SK-N-SH (cell line): ENCODE data around the gene EEF1E1. TPM values are rescaled to one million over a fixed set of nuclear protein-coding genes. Genes with fewer than 3 reads are reported as not detected.

Source experiments
- CTCF ChIA-PET: fragments of 300-600, 350-600 bp; formaldehyde crosslinking; extraction: SDS; loops from one replicate; lab custom pipeline; 2021; lab: Yijun Ruan, JAX
- POLR2A ChIA-PET: fragments of 350-600 bp; sonication (Branson Sonifier 250); formaldehyde crosslinking; extraction: SDS; loops from one replicate; lab custom pipeline; 2020; ENCODE audit warnings: antibody characterized with exemption, inconsistent platforms; lab: Yijun Ruan, JAX
- DNase-seq: peaks from one replicate; pipeline ENCODE4 v3.0.0; 2012
- H2AFZ ChIP-seq: fragments of 200-600 bp; sonication (generic); 2 replicates; pipeline ENCODE4 v1.8.1; 2016; ENCODE audit warnings: antibody characterized with exemption, mild to moderate bottlenecking, low read depth
- H3F3A ChIP-seq: fragments of 200-600 bp; sonication (generic); replicated peaks from 2 replicates; pipeline ENCODE3; 2016; ENCODE audit warnings: antibody characterized with exemption, mild to moderate bottlenecking; ENCODE audit not compliant: insufficient read depth
- H3K27ac ChIP-seq, 2 experiments: fragments of 200-500 bp in 1 of 2; fragments of 200-600 bp in 1 of 2; sonication (Bioruptor generic) in 1 of 2; sonication (generic), shearing (Covaris generic) in 1 of 2; 2 replicates each; pipeline versions ENCODE4 v1.5.1 to v1.6.1; 2014 to 2016; ENCODE audit warnings: low read depth in 2 of 2, inconsistent platforms in 1 of 2, low read length in 1 of 2, mild to moderate bottlenecking in 1 of 2, mixed read lengths in 1 of 2
- H3K27me3 ChIP-seq: fragments of 200-600 bp; sonication (generic), shearing (Covaris generic); 2 replicates; pipeline ENCODE4 v1.6.1; 2016; ENCODE audit warnings: mixed run types; ENCODE audit not compliant: insufficient read depth
- H3K36me3 ChIP-seq, 2 experiments: fragments of 200-500 bp in 1 of 2; fragments of 200-600 bp in 1 of 2; sonication (Bioruptor generic) in 1 of 2; sonication (generic) in 1 of 2; replicated peaks in 1 of 2; 2 replicates each; pipeline versions ENCODE3 to v1.5.1; 2014 to 2016; ENCODE audit warnings: low read length in 1 of 2, mild to moderate bottlenecking in 1 of 2; ENCODE audit not compliant: insufficient read depth in 2 of 2, control insufficient read depth in 1 of 2
- H3K4me1 ChIP-seq, 2 experiments: fragments of 200-500 bp in 1 of 2; fragments of 200-600 bp in 1 of 2; sonication (Bioruptor generic) in 1 of 2; sonication (generic), shearing (Covaris generic) in 1 of 2; 2 replicates each; pipeline versions ENCODE4 v1.5.1 to v1.6.1; 2014 to 2016; ENCODE audit warnings: low read depth in 1 of 2, low read length in 1 of 2, mixed run types in 1 of 2; ENCODE audit not compliant: insufficient read depth in 2 of 2, control insufficient read depth in 1 of 2
- H3K4me2 ChIP-seq: fragments of 200-600 bp; sonication (generic), shearing (Covaris generic); 2 replicates; pipeline ENCODE4 v1.6.1; 2017; ENCODE audit warnings: mixed run types
- H3K4me3 ChIP-seq, 2 experiments: fragments of 200-500 bp in 1 of 2; fragments of 200-600 bp in 1 of 2; sonication (Bioruptor generic) in 1 of 2; sonication (generic), shearing (Covaris generic) in 1 of 2; 2 replicates each; pipeline versions ENCODE4 v1.5.1 to v1.8.1; 2014 to 2016; ENCODE audit warnings: low read depth in 2 of 2, inconsistent platforms in 1 of 2, low read length in 1 of 2, mild to moderate bottlenecking in 1 of 2, mixed read lengths in 1 of 2, moderate library complexity in 1 of 2
- H3K79me2 ChIP-seq: fragments of 200-600 bp; sonication (generic); 2 replicates; pipeline ENCODE4 v1.8.1; 2017; ENCODE audit warnings: mild to moderate bottlenecking; ENCODE audit not compliant: insufficient read depth
- H3K9ac ChIP-seq: fragments of 200-600 bp; sonication (generic); 2 replicates; pipeline ENCODE4 v1.6.1; 2017; ENCODE audit warnings: mixed run types
- H3K9me2 ChIP-seq: fragments of 200-600 bp; sonication (generic); 2 replicates; pipeline ENCODE4 v1.6.1; 2017; ENCODE audit warnings: mixed run types
- H3K9me3 ChIP-seq: fragments of 200-600 bp; sonication (generic); 2 replicates; pipeline ENCODE4 v1.6.1; 2017; ENCODE audit warnings: mixed run types, mild to moderate bottlenecking, moderate library complexity
- H4K20me1 ChIP-seq: fragments of 200-600 bp; sonication (generic); 2 replicates; pipeline ENCODE4 v1.6.1; 2017; ENCODE audit warnings: mild to moderate bottlenecking, mixed run types; ENCODE audit not compliant: insufficient read depth
- CHD2 ChIP-seq: fragments of 150-350 bp; IDR thresholded peaks from 2 replicates; pipeline ENCODE4 v1.6.1; 2018; ENCODE audit warnings: low read length; ENCODE audit not compliant: partially characterized antibody
- ELF1 ChIP-seq: IDR thresholded peaks from 2 replicates; pipeline ENCODE4 v1.4.0; 2012
- EZH2phosphoT487 ChIP-seq: fragments of 200-600 bp; sonication (generic); IDR thresholded peaks from 2 replicates; pipeline ENCODE4 v1.6.1; 2017; ENCODE audit warnings: low read depth, mixed run types, mild to moderate bottlenecking, antibody characterized with exemption, moderate library complexity, borderline replicate concordance
- FOSL2 ChIP-seq: IDR thresholded peaks from 2 replicates; pipeline ENCODE4 v1.4.0; 2012; ENCODE audit warnings: low read depth, mild to moderate bottlenecking, moderate library complexity, borderline replicate concordance
- FOXJ3 ChIP-seq: sonication (generic); formaldehyde crosslinking; IDR thresholded peaks from 2 replicates; pipeline ENCODE4 v1.5.1; 2020; ENCODE audit warnings: mild to moderate bottlenecking, missing genetic modification reagents
- FOXM1 ChIP-seq: IDR thresholded peaks from 2 replicates; pipeline ENCODE4 v1.4.0; 2012; ENCODE audit warnings: low read depth, mild to moderate bottlenecking
- GATA2 ChIP-seq: sonication (generic); formaldehyde crosslinking; IDR thresholded peaks from 2 replicates; pipeline ENCODE4 v1.5.0; 2020; ENCODE audit warnings: mild to moderate bottlenecking, missing genetic modification reagents
- MXI1 ChIP-seq: IDR thresholded peaks from 2 replicates; pipeline ENCODE4 v1.6.1; 2012; ENCODE audit warnings: mild to moderate bottlenecking, low read depth, low read length, improper control_type of control experiment
- NFIC ChIP-seq: IDR thresholded peaks from 2 replicates; pipeline ENCODE4 v1.4.0; 2012; ENCODE audit warnings: borderline replicate concordance
- NRF1 ChIP-seq: IDR thresholded peaks from 2 replicates; pipeline ENCODE4 v1.6.1; 2012; ENCODE audit warnings: low read depth, mild to moderate bottlenecking, low read length
- POLR2AphosphoS5 ChIP-seq: IDR thresholded peaks from 2 replicates; pipeline ENCODE4 v1.6.1; 2012; ENCODE audit warnings: low read depth, low read length
- RCOR1 ChIP-seq: fragments of 150-350 bp; IDR thresholded peaks from 2 replicates; pipeline ENCODE4 v1.6.1; 2017; ENCODE audit warnings: antibody characterized with exemption, low read length
- RFX5 ChIP-seq: IDR thresholded peaks from 2 replicates; pipeline ENCODE4 v1.6.1; 2012; ENCODE audit warnings: mild to moderate bottlenecking, improper control_type of control experiment, low read length
- SIN3A ChIP-seq: IDR thresholded peaks from 2 replicates; pipeline ENCODE4 v1.6.1; 2012; ENCODE audit warnings: low read depth, mild to moderate bottlenecking, low read length, moderate library complexity, borderline replicate concordance
- SMC3 ChIP-seq: IDR thresholded peaks from 2 replicates; pipeline ENCODE4 v1.6.1; 2012; ENCODE audit warnings: low read depth, low read length, improper control_type of control experiment
- TAF1 ChIP-seq: IDR thresholded peaks from 2 replicates; pipeline ENCODE4 v1.6.1; 2012; ENCODE audit warnings: low read depth, mild to moderate bottlenecking, low read length, moderate library complexity, borderline replicate concordance
- TCF12 ChIP-seq: IDR thresholded peaks from 2 replicates; pipeline ENCODE4 v1.4.0; 2012
- USF1 ChIP-seq: IDR thresholded peaks from 2 replicates; pipeline ENCODE4 v1.4.0; 2012; ENCODE audit warnings: low read depth, borderline replicate concordance
- YY1 ChIP-seq: IDR thresholded peaks from 2 replicates; pipeline ENCODE4 v1.4.0; 2012; ENCODE audit warnings: low read depth, mild to moderate bottlenecking
- whole genome bisulfite sequencing: methylation state at CpG from one replicate; pipeline ENCODE4 v1.1.6; 2017; ENCODE audit warnings: low lambda C conversion rate; 5-methylcytosine and 5-hydroxymethylcytosine counted together
- polyA plus RNA-seq, 3 experiments: library from polyadenylated mRNA; depleted of rRNA; stranded (reverse); fragments of >200 nt; gene quantifications; 2 replicates each; pipeline ENCODE4 v1.2.3, GENCODE V29; 2012
- TF ChIP-seq, protein P1 (sequence below): IDR thresholded peaks from 2 replicates; pipeline ENCODE4 v1.4.0; 2012; ENCODE audit warnings: low read depth
- TF ChIP-seq, protein P2 (sequence below): fragments of 200-600 bp; sonication (generic); IDR thresholded peaks from 2 replicates; pipeline ENCODE4 v1.6.1; 2017; ENCODE audit warnings: antibody characterized with exemption, mild to moderate bottlenecking, moderate library complexity
- TF ChIP-seq, protein P3 (sequence below): fragments of 150-350 bp; IDR thresholded peaks from 2 replicates; pipeline ENCODE4 v1.6.1; 2016; ENCODE audit warnings: mild to moderate bottlenecking, low read depth, low read length
- TF ChIP-seq, protein P4 (sequence below): IDR thresholded peaks from 2 replicates; pipeline ENCODE4; 2012

EEF1E1 gene
- polyA plus RNA-seq, 1 of the 3 experiments (the other 2 are of a cell fraction) = 60.8 TPM

GRCh38 chr6:8137529-8137939 lies 35.2 kb upstream of the EEF1E1 start:
- no peaks in the 10 kb centered on the region for H3K79me2 ChIP-seq
- no peak overlapping the region for H3K27ac ChIP-seq
- H3K4me1 ChIP-seq = no peaks in the 10 kb centered on the region
- 56% methylated on average over 6 of the region's 6 CpGs for WGBS
- H3F3A ChIP-seq = no peaks in the 10 kb centered on the region
- H2AFZ ChIP-seq = no peak overlapping the region
- H3K4me3 ChIP-seq = no peak overlapping the region
- TF ChIP-seq YY1 (no peak), EZH2phosphoT487 (no peak), SMC3 (no peak), POLR2AphosphoS5 (no peak), SIN3A (no peak), TAF1 (no peak), USF1 (no peak), FOSL2 (no peak), FOXJ3 (CRISPR knock-in tag) (no peak), RCOR1 (no peak), MXI1 (no peak), FOXM1 (no peak)
- TF ChIP-seq, protein P1, sequence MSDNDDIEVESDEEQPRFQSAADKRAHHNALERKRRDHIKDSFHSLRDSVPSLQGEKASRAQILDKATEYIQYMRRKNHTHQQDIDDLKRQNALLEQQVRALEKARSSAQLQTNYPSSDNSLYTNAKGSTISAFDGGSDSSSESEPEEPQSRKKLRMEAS = no peak
- TF ChIP-seq, protein P2, sequence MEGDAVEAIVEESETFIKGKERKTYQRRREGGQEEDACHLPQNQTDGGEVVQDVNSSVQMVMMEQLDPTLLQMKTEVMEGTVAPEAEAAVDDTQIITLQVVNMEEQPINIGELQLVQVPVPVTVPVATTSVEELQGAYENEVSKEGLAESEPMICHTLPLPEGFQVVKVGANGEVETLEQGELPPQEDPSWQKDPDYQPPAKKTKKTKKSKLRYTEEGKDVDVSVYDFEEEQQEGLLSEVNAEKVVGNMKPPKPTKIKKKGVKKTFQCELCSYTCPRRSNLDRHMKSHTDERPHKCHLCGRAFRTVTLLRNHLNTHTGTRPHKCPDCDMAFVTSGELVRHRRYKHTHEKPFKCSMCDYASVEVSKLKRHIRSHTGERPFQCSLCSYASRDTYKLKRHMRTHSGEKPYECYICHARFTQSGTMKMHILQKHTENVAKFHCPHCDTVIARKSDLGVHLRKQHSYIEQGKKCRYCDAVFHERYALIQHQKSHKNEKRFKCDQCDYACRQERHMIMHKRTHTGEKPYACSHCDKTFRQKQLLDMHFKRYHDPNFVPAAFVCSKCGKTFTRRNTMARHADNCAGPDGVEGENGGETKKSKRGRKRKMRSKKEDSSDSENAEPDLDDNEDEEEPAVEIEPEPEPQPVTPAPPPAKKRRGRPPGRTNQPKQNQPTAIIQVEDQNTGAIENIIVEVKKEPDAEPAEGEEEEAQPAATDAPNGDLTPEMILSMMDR = no peak
- H3K9ac ChIP-seq = no peak overlapping the region
- DNase-seq = no peak
- no peaks in the 10 kb centered on the region for H3K9me3 ChIP-seq
- no peak overlapping the region for H3K4me2 ChIP-seq
- H4K20me1 ChIP-seq = no peaks in the 10 kb centered on the region
- no peaks in the 10 kb centered on the region; the same call in 1 of the 2 replicates for H3K27me3 ChIP-seq
- no peaks in the 10 kb centered on the region for H3K36me3 ChIP-seq
- no peaks in the 10 kb centered on the region for H3K9me2 ChIP-seq
- POLR2A ChIA-PET = no interaction called here
- CTCF ChIA-PET = no interaction called here

- H3K27ac ChIP-seq = no peak overlapping the region
- no peaks in the 10 kb centered on the region for H3F3A ChIP-seq
- H3K79me2 ChIP-seq = no peaks in the 10 kb centered on the region
- TF ChIP-seq, protein P3, sequence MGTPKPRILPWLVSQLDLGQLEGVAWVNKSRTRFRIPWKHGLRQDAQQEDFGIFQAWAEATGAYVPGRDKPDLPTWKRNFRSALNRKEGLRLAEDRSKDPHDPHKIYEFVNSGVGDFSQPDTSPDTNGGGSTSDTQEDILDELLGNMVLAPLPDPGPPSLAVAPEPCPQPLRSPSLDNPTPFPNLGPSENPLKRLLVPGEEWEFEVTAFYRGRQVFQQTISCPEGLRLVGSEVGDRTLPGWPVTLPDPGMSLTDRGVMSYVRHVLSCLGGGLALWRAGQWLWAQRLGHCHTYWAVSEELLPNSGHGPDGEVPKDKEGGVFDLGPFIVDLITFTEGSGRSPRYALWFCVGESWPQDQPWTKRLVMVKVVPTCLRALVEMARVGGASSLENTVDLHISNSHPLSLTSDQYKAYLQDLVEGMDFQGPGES = no peak
- TF ChIP-seq CHD2 (no peak), SMC3 (no peak), RFX5 (no peak), FOXJ3 (CRISPR knock-in tag) (no peak), SIN3A (no peak), NFIC (no peak), NRF1 (no peak), GATA2 (no peak), TCF12 (no peak), USF1 (no peak), FOSL2 (no peak), ELF1 (no peak), FOXM1 (no peak)
- TF ChIP-seq, protein P4, sequence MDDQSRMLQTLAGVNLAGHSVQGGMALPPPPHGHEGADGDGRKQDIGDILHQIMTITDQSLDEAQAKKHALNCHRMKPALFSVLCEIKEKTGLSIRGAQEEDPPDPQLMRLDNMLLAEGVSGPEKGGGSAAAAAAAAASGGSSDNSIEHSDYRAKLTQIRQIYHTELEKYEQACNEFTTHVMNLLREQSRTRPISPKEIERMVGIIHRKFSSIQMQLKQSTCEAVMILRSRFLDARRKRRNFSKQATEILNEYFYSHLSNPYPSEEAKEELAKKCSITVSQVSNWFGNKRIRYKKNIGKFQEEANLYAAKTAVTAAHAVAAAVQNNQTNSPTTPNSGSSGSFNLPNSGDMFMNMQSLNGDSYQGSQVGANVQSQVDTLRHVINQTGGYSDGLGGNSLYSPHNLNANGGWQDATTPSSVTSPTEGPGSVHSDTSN = no peak
- no peaks in the 10 kb centered on the region for H3K9me2 ChIP-seq
- H3K4me2 ChIP-seq = no peak overlapping the region
- no peaks in the 10 kb centered on the region; the same call in 1 of the 2 replicates for H3K27me3 ChIP-seq
- no peaks in the 10 kb centered on the region for H3K9me3 ChIP-seq
- ChIA-PET POLR2A (no interaction called here), CTCF (interaction anchor here (1.8 kb wide), 1 partner anchor 84 kb away, joined by 14 read pairs; no protein-coding TSS in a partner anchor)
- H3K9ac ChIP-seq = no peak overlapping the region
- no peaks in the 10 kb centered on the region for H4K20me1 ChIP-seq
- no peaks in the 10 kb centered on the region; a peak in 1 of 4 replicates for H3K4me1 ChIP-seq
- H2AFZ ChIP-seq = no peak overlapping the region
- DNase-seq = no peak
- WGBS = 40% methylated on average over 3 of the region's 3 CpGs
- H3K36me3 ChIP-seq = no peaks in the 10 kb centered on the region
- H3K4me3 ChIP-seq = no peak overlapping the region
These were observed 32.9 kb upstream of the EEF1E1 start for GRCh38 chr6:8135276-8135675.
